LNCAP (cell line): ENCODE results near the gene ZNF329.
A peak's percentile ranks its signal among the peaks of the same experiment; 100 is the strongest.

Experiments
- TF ChIP-seq, protein P1 (sequence below): fragments of 450-650 bp; IDR thresholded peaks from 2 replicates; pipeline ENCODE4 v1.5.1; 2017; ENCODE audit warnings: mild to moderate bottlenecking

The ZNF329 gene

GRCh38 chr19:58150328-58150921 is at the start of gene ZNF329:
Gene ZNF329 (minus strand): TSS chr19:58150789. CDS start chr19:58129503, 21,286 bp downstream.
- TF ChIP-seq, protein P1, sequence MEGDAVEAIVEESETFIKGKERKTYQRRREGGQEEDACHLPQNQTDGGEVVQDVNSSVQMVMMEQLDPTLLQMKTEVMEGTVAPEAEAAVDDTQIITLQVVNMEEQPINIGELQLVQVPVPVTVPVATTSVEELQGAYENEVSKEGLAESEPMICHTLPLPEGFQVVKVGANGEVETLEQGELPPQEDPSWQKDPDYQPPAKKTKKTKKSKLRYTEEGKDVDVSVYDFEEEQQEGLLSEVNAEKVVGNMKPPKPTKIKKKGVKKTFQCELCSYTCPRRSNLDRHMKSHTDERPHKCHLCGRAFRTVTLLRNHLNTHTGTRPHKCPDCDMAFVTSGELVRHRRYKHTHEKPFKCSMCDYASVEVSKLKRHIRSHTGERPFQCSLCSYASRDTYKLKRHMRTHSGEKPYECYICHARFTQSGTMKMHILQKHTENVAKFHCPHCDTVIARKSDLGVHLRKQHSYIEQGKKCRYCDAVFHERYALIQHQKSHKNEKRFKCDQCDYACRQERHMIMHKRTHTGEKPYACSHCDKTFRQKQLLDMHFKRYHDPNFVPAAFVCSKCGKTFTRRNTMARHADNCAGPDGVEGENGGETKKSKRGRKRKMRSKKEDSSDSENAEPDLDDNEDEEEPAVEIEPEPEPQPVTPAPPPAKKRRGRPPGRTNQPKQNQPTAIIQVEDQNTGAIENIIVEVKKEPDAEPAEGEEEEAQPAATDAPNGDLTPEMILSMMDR, result no peak

DNA sequence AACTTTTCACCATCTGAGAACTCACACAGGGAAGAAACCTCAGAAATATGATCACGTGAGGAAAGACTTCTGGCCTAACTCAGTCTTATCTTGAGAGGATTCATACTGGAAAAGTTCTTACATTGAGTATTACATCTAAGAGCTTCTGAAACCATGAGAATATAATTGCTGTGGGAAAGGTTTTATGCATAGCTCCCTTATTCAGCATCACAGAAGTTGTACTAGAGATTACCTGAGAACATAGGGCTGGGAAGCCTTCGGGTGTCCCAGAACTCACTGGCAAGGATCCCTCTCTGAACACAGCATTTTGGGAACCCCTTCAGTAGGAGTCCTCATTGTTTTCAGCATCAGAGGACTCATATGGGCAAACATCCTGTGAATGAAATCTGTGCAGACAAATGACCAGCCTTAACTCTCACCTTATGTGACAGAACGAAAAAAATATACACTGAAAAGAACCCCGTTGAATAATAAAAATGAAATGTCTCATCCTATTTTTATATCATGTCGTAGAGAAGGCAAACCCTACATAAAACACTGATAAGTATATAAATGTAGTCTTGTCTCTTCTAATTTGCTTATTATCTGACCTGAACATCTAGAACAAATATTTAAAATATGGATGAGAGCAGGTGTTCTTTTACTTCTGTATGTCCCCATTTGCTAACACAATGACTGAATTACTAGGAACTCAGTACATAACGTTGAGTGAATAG is 46.5 kb upstream of the ZNF329 start:
- TF ChIP-seq, protein P1, result no peak

DNA sequence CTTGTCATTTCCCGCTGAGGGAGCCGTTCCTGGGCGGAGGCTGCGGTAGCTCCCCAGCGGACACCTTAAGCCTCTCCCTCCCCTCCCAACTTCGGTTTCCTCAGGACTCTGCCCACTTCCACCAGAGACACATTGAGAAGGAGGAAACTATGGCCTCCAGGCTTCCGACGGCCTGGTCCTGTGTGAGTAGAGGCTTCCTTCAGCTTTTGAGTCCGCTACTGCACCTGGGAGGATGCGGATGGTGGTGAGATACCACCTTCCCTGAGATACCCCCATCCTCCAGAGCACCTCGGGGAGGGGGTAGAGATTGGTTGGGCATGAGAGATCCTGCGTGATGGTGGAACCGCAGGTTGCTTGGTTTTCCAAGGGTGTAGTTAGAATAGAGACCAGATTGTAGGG is 33.2 kb upstream of the ZNF329 start:
- TF ChIP-seq, protein P1, result no peak

- TF ChIP-seq, protein P1, result no peak
Observed at GRCh38 chr19:58182989-58183816, 32.6 kb upstream of the ZNF329 start, which contains the start of gene ZNF274. Gene ZNF274 (plus strand): TSS chr19:58183061. CDS start chr19:58183966, 905 bp downstream.

DNA sequence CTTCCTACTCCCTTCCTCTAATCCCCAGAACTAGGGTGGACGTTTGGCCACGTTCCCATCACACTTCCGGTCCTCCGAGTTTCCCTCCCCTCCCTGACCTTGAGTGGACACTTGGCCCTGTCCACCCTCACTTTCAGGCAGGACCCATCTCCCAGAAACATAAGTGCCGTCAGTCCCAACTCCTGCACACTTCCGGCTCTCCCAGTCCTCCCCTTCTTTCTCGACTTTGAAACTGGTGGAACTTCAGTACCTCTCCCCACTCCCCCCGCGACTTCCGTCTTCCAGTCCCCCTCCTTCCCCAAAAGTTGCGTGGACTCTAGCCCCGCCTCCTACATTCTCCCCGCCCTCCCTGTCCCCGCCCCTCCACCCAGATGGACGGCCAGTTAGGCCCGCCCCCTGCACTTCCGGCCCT is 32.0 kb upstream of the ZNF329 start:
- TF ChIP-seq, protein P1, result no peak

DNA sequence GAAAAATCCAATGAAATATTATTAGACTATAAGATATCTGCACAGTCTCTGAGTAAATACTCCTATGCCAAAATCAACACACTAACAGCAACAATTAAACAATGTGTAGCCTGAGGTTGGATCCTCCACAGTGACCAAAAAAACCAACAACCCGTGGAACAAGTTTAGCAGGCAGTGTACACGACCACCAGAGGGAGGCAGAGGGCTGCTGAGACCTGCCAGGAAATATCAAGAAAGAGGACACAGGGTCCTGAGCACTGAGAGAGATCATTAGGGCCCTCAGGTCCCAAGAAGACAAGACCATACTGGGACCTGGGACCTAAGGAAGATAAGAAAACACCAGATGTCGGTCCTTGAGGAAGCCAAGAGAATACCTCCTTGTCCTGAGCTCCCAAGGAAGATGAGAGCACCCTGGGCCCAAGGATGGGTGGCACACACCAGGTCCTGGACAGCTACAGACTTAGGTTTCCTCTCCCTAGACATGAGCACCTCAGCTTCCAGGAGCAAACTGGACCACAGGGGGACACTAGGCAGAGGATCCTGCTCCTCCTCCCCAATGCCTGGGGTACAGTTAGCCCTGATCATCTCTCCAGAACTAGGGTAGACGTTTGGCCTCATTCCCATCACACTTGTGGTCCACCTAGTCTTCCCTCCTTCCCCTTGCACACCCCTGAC is 31.4 kb upstream of the ZNF329 start:
- TF ChIP-seq, protein P1, result peak; percentile 60

GRCh38 chr19:58170860-58171259 is 20.3 kb upstream of the ZNF329 start:
- TF ChIP-seq, protein P1, result no peak
